ENCODE measurements around the gene GMCL2. TPM values are rescaled to one million over a fixed set of nuclear protein-coding genes. Genes with fewer than 3 reads are reported as not detected.
A peak's percentile ranks its signal among the peaks of the same experiment; 100 is the strongest.

GMCL2 gene
- total RNA-seq, 1 donor from 2014 or later, result not detected

DNA sequence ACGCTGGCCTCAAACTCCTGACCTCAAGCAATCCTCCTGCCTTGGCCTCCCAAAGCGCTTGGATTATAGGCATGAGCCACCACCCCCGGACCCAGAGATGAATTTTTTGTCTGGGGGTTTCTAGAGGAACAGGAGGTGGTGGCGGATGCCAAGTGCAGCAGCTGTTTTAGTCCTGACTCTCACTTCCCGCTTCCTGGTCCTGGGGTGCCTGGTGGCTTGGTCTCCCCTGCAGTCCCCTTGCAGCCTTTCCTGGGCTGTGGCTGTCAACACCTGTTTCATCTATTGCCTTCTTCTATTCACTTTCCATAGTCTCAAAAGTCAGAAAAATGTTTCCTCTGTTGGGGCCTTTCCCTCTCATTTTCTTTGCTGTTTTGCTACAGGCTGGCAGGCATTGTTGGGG, 27.0 kb downstream of the GMCL2 start:
- no peak for DNase-seq (ENCODE audit: extremely low spot score, unreplicated experiment)
- no peak overlapping the region for H3K27ac Mint-ChIP-seq
- H3K36me3 Mint-ChIP-seq, result no peaks in the 10 kb centered on the region
- H3K9me3 Mint-ChIP-seq, result no peaks in the 10 kb centered on the region
- H3K27me3 Mint-ChIP-seq, result peaks cover 28% of the 10 kb centered on the region
- H3K4me3 Mint-ChIP-seq, result no peak overlapping the region
- TF ChIP-seq, protein P1, sequence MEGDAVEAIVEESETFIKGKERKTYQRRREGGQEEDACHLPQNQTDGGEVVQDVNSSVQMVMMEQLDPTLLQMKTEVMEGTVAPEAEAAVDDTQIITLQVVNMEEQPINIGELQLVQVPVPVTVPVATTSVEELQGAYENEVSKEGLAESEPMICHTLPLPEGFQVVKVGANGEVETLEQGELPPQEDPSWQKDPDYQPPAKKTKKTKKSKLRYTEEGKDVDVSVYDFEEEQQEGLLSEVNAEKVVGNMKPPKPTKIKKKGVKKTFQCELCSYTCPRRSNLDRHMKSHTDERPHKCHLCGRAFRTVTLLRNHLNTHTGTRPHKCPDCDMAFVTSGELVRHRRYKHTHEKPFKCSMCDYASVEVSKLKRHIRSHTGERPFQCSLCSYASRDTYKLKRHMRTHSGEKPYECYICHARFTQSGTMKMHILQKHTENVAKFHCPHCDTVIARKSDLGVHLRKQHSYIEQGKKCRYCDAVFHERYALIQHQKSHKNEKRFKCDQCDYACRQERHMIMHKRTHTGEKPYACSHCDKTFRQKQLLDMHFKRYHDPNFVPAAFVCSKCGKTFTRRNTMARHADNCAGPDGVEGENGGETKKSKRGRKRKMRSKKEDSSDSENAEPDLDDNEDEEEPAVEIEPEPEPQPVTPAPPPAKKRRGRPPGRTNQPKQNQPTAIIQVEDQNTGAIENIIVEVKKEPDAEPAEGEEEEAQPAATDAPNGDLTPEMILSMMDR (conservative IDR thresholded peaks at IDR 0.05), result no peak
- H3K4me1 Mint-ChIP-seq (ENCODE audit: unreplicated experiment), result no peaks in the 10 kb centered on the region

DNA sequence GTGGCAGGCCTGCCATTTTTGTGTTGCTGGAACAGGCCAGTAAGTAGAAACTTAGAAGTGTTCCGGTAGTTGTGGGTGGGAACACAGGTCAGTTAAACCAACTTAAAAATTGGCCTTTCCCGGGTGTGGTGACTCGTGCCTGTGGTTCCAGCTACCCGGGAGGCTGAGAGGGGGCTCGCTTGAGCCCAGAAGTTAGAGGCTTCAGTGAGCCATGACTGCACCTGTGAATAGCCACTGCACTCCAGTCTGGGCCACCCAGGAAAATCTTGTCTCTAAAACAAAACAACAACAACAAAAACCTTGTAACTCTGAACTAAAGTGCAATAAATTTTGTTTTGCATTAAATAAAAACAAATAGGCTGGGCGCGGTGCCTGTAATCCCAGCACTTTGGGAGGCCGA, 32.1 kb downstream of the GMCL2 start:
- Mint-ChIP-seq H3K4me1 (ENCODE audit: unreplicated experiment) (peaks cover 26% of the 10 kb centered on the region), H3K27ac (no peak overlapping the region), H3K4me3 (no peak overlapping the region), H3K27me3 (no peaks in the 10 kb centered on the region), H3K36me3 (no peaks in the 10 kb centered on the region), H3K9me3 (no peaks in the 10 kb centered on the region)
- DNase-seq (ENCODE audit: extremely low spot score, unreplicated experiment), result no peak
- TF ChIP-seq, protein P1 (conservative IDR thresholded peaks at IDR 0.05), result no peak

DNA sequence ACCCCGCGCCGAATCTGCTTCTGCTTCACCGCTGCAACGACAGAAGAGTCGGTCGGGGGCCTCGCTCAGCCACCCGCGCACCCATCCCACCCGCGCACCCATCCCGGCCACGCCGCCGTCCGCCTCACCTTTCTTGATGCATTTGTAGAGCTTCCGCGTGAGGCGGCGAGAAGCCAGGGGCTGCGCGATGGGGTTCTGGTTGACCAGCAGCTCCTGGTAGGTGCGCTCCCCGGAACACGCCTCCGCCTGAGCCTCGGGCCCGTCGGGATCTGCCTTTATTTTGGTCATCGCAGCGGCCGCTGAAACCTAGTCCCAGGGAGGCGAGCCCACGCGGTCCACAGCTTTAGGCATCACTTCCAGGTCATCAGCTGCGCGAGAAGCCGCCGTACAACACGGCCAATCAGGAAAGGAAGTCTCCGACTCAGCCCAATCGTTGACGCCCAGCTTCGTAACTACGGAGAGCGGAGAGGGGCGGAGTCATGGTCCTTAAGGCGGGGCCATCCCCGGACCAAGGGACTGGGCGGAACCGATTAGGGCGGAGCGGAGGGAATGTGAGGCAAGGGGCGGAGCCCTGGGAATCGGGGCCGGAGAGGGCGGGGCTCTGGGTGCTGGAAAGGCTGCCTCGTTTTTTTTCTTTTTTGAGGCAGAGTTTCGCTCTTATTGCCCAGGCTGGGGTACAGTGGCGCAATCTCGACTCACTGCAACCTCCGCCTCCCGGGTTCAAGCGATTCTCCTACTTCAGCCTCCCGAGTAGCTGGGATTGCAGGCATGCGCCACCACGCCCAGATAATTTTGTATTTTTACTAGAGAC, 33.4 kb downstream of the GMCL2 start, which contains the start of gene NHP2:
Gene NHP2, minus strand, starts transcription at position 356 of the 811 bp plus-strand sequence. Its CDS starts 68 bp downstream, at position 288.
- TF ChIP-seq, protein P1 (conservative IDR thresholded peaks at IDR 0.05), result no peak
- Mint-ChIP-seq H3K27me3 (no peaks in the 10 kb centered on the region), H3K27ac (peak within 1 kb of the TSS; percentile 90), H3K4me3 (peak within 1 kb of the TSS; percentile 96), H3K9me3 (no peaks in the 10 kb centered on the region), H3K36me3 (no peaks in the 10 kb centered on the region), H3K4me1 (ENCODE audit: unreplicated experiment) (peaks cover 27% of the 10 kb centered on the region)
- DNase-seq (ENCODE audit: extremely low spot score, unreplicated experiment), result peak; percentile 97

DNA sequence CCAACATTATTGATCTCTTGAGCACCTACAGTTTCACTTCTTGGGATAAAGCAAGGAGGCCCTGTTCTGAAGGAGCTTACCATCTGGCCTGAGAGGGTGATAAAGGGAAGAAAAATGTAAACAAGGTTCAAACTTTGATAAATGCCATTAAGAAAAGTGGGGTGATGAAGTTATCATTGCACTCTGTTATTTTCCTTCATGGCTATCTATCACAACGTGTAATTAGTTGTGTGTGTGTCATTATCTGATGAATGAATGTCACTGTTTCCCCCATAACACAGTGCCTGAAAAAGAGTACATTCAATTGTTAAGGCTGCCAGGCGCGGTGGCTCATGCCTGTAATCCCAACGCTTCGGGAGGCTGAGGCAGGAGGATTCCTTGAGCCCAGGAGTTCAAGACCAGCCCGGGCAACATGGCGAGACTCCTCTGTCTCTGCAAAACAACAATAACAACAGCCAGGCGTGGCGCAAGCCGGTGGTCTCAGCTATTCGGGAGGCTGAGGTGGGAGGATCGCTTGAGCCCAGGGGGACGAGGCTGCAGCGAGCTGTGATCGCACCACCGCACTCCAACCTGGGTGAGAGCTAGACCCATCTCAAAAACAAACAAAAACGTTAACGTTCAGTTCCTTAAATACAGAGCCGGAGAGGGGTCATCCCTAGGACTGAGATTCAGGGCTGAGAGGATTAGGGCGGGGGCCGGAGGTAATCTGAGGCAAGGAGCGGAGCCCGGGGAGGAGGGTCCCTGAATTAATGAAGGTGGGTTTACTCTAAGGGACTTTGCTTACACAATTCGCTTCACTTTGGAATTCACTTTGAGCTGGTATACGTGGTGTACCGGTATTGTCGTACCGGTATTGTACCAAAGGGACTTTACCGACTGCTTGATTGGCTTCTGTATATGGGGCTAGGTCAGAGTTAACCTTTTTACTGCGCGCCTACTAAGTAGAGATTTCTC, 34.4 kb downstream of the GMCL2 start:
- no peaks in the 10 kb centered on the region for H3K27me3 Mint-ChIP-seq
- peaks cover 5% of the 10 kb centered on the region for H3K36me3 Mint-ChIP-seq
- H3K4me3 Mint-ChIP-seq, result peak overlapping the region; percentile 96
- peak overlapping the region; percentile 90 for H3K27ac Mint-ChIP-seq
- H3K9me3 Mint-ChIP-seq, result no peaks in the 10 kb centered on the region
- TF ChIP-seq, protein P1 (conservative IDR thresholded peaks at IDR 0.05), result no peak
- H3K4me1 Mint-ChIP-seq (ENCODE audit: unreplicated experiment), result peaks cover 34% of the 10 kb centered on the region
- DNase-seq (ENCODE audit: extremely low spot score, unreplicated experiment), result no peak

DNA sequence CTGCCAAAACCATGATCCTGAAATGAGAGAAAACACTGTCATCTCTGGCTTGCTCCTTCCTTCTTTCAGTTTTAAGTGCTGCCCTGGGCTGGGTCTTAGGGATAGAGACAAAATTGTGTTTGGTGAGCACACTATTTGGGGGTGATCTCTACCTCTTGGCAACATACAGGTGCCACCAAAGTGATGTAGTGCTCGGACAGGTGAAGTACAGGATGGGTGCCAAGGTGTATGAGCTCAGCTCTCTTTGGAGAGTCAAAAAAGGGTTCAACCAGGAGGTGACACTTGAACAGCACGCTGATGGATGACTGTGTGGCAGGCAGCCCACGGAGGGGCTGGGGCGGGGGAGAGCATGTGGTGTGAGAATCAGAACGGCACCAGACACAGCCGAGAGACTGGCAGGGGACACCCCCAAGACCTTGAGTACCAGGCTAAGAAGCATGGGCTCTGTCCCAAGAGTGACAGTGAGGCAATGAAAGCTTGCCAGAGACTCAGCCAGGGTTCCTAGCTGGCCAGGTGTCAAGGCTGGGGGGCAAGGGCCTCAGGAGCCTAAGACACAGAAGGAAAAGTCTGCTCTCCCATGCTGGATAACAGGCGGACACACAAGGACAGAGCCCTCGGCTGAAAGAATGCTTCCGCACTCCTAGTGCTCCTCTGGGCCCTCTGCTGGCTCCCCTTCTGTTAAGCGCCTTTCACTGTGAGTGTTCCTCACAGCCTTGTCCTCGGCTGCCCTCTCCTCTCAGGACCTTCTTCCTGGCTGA, 36.0 kb downstream of the GMCL2 start:
- H3K9me3 Mint-ChIP-seq, result no peaks in the 10 kb centered on the region
- peak overlapping the region; percentile 63 for H3K27ac Mint-ChIP-seq
- TF ChIP-seq, protein P1 (conservative IDR thresholded peaks at IDR 0.05), result peak; percentile 22
- no peaks in the 10 kb centered on the region for H3K27me3 Mint-ChIP-seq
- H3K4me3 Mint-ChIP-seq, result peak overlapping the region; percentile 71
- peaks cover 40% of the 10 kb centered on the region for H3K4me1 Mint-ChIP-seq (ENCODE audit: unreplicated experiment)
- peaks cover 10% of the 10 kb centered on the region for H3K36me3 Mint-ChIP-seq
- no peak for DNase-seq (ENCODE audit: extremely low spot score, unreplicated experiment)
